Measurements from ENCODE around the gene APMAP. TPM values are rescaled to one million over a fixed set of nuclear protein-coding genes. Genes with fewer than 3 reads are reported as not detected.

Gene APMAP
- total and polyA plus RNA-seq, 4 donors: 132 to 378 (median 234) TPM

DNA sequence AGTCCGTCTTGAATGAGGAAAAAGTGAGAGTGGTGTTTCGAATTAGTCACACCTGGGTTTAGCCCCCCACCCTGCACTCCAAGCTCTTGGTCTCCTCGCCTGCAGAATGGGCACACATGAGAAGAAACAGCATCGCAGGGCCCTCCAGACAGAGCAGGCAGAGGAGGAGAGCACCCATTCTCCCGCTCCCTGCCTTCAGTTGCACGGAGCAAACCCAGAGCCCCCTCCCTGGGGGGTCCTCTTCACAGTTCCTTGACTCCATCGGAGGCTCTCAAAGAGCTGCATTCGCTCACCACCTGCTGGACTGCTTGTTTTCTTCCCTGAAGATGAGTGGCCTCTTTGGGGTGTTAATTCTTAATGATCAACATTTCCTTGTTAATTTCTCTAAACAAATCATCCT lies 38.4 kb downstream of the APMAP start:
- Histone ChIP-seq H3K9ac (ENCODE audit: low read depth in 1 of 2, low read length in 2 of 2) (no peak overlapping the region), H3K27me3 (ENCODE audit: control insufficient read depth in 4 of 4, insufficient read depth in 4 of 4, low read length in 3 of 4) (no peaks in the 10 kb centered on the region), H3K36me3 (ENCODE audit: control insufficient read depth in 4 of 4, insufficient read depth in 3 of 4, low read depth in 1 of 4, low read length in 3 of 4) (peaks cover 8 to 28% (median 21%) of the 10 kb centered on the region in 4 donors), H3K4me3 (ENCODE audit: low read depth in 1 of 3, low read length in 3 of 3) (no peak overlapping the region), H3K27ac (ENCODE audit: low read depth in 1 of 2, low read length in 2 of 2) (no peak overlapping the region), H3K4me1 (ENCODE audit: control insufficient read depth in 4 of 4, insufficient read depth in 4 of 4, low read length in 3 of 4) (peaks cover 0 to 27% (median 17%) of the 10 kb centered on the region in 4 donors), H3K9me3 (ENCODE audit: control insufficient read depth in 4 of 4, low read length in 3 of 4) (no peaks in the 10 kb centered on the region)
- no peak for TF ChIP-seq RXRA (IDR thresholded peaks at IDR 0.05)
- peak; percentile 17 for DNase-seq (ENCODE audit: low spot score)
- WGBS: 82% methylated on average over 8 of the region's 8 CpGs

DNA sequence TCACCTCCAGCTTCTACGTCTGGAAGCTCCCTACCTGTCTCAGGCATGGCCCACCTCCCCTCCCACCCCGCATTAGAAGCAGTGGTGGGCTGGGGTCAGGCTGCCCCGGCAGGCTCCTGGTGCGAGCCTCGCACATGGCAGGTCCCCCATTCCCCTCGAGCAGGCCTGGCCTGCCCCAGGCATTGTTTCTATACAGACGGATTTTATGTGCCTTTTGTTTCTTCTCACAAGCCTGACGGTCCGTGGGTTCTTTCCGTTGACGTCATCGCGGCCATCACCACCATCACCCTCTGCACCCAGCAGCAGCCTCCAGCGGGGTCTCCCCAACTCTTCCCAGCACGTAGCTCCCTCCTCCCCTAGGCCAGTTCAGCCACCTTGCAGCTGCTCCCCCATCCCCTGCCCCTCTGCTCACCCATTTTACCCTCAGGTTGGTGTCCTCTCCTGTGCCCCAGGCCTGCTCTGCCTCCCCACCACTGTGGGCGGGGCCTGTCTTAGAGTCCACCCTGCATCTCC lies 38.9 kb downstream of the APMAP start:
- 86% methylated on average over 16 of the region's 16 CpGs for WGBS
- H3K9ac ChIP-seq (ENCODE audit: low read depth in 1 of 2, low read length in 2 of 2): no peak overlapping the region
- peaks cover 8 to 23% (median 17%) of the 10 kb centered on the region in 4 donors for H3K36me3 ChIP-seq (ENCODE audit: control insufficient read depth in 4 of 4, insufficient read depth in 3 of 4, low read depth in 1 of 4, low read length in 3 of 4)
- TF ChIP-seq JUND (IDR thresholded peaks at IDR 0.05) (no peak), YY1 (IDR thresholded peaks at IDR 0.05) (no peak), EGR1 (IDR thresholded peaks at IDR 0.05; ENCODE audit: low read depth in 2 of 2) (no peak), FOXA2 (IDR thresholded peaks at IDR 0.05) (no peak), RAD21 (IDR thresholded peaks at IDR 0.05) (no peak), HNF4A (conservative IDR thresholded peaks at IDR 0.05) (no peak), HNF4G (IDR thresholded peaks at IDR 0.05) (no peak), NR2F2 (IDR thresholded peaks at IDR 0.05) (no peak), RXRA (IDR thresholded peaks at IDR 0.05) (no peak), FOXA1 (IDR thresholded peaks at IDR 0.05) (no peak), GABPA (IDR thresholded peaks at IDR 0.05 in 1 of 2, conservative IDR thresholded peaks at IDR 0.05 in 1 of 2) (no peak), SP1 (IDR thresholded peaks at IDR 0.05) (no peak), TAF1 (conservative IDR thresholded peaks at IDR 0.05) (no peak)
- TF ChIP-seq, protein P1, sequence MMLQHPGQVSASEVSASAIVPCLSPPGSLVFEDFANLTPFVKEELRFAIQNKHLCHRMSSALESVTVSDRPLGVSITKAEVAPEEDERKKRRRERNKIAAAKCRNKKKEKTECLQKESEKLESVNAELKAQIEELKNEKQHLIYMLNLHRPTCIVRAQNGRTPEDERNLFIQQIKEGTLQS (IDR thresholded peaks at IDR 0.05): no peak
- TF ChIP-seq, protein P2, sequence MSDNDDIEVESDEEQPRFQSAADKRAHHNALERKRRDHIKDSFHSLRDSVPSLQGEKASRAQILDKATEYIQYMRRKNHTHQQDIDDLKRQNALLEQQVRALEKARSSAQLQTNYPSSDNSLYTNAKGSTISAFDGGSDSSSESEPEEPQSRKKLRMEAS (IDR thresholded peaks at IDR 0.05): no peak
- TF ChIP-seq, protein P3, sequence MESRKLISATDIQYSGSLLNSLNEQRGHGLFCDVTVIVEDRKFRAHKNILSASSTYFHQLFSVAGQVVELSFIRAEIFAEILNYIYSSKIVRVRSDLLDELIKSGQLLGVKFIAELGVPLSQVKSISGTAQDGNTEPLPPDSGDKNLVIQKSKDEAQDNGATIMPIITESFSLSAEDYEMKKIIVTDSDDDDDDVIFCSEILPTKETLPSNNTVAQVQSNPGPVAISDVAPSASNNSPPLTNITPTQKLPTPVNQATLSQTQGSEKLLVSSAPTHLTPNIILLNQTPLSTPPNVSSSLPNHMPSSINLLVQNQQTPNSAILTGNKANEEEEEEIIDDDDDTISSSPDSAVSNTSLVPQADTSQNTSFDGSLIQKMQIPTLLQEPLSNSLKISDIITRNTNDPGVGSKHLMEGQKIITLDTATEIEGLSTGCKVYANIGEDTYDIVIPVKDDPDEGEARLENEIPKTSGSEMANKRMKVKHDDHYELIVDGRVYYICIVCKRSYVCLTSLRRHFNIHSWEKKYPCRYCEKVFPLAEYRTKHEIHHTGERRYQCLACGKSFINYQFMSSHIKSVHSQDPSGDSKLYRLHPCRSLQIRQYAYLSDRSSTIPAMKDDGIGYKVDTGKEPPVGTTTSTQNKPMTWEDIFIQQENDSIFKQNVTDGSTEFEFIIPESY (IDR thresholded peaks at IDR 0.05): no peak
- TF ChIP-seq, protein P4, sequence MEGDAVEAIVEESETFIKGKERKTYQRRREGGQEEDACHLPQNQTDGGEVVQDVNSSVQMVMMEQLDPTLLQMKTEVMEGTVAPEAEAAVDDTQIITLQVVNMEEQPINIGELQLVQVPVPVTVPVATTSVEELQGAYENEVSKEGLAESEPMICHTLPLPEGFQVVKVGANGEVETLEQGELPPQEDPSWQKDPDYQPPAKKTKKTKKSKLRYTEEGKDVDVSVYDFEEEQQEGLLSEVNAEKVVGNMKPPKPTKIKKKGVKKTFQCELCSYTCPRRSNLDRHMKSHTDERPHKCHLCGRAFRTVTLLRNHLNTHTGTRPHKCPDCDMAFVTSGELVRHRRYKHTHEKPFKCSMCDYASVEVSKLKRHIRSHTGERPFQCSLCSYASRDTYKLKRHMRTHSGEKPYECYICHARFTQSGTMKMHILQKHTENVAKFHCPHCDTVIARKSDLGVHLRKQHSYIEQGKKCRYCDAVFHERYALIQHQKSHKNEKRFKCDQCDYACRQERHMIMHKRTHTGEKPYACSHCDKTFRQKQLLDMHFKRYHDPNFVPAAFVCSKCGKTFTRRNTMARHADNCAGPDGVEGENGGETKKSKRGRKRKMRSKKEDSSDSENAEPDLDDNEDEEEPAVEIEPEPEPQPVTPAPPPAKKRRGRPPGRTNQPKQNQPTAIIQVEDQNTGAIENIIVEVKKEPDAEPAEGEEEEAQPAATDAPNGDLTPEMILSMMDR (IDR thresholded peaks at IDR 0.05; ENCODE audit: low read depth, low read length, missing input control): no peak
- TF ChIP-seq, protein P5, sequence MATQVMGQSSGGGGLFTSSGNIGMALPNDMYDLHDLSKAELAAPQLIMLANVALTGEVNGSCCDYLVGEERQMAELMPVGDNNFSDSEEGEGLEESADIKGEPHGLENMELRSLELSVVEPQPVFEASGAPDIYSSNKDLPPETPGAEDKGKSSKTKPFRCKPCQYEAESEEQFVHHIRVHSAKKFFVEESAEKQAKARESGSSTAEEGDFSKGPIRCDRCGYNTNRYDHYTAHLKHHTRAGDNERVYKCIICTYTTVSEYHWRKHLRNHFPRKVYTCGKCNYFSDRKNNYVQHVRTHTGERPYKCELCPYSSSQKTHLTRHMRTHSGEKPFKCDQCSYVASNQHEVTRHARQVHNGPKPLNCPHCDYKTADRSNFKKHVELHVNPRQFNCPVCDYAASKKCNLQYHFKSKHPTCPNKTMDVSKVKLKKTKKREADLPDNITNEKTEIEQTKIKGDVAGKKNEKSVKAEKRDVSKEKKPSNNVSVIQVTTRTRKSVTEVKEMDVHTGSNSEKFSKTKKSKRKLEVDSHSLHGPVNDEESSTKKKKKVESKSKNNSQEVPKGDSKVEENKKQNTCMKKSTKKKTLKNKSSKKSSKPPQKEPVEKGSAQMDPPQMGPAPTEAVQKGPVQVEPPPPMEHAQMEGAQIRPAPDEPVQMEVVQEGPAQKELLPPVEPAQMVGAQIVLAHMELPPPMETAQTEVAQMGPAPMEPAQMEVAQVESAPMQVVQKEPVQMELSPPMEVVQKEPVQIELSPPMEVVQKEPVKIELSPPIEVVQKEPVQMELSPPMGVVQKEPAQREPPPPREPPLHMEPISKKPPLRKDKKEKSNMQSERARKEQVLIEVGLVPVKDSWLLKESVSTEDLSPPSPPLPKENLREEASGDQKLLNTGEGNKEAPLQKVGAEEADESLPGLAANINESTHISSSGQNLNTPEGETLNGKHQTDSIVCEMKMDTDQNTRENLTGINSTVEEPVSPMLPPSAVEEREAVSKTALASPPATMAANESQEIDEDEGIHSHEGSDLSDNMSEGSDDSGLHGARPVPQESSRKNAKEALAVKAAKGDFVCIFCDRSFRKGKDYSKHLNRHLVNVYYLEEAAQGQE (IDR thresholded peaks at IDR 0.05): no peak
- H3K4me1 ChIP-seq (ENCODE audit: control insufficient read depth in 4 of 4, insufficient read depth in 4 of 4, low read length in 3 of 4): peaks cover 0 to 27% (median 17%) of the 10 kb centered on the region in 4 donors
- no peaks in the 10 kb centered on the region for H3K9me3 ChIP-seq (ENCODE audit: control insufficient read depth in 4 of 4, low read length in 3 of 4)
- H3K4me3 ChIP-seq (ENCODE audit: low read depth in 1 of 3, low read length in 3 of 3): no peak overlapping the region
- DNase-seq (ENCODE audit: low spot score): peak; percentile 25
- H3K27me3 ChIP-seq (ENCODE audit: control insufficient read depth in 4 of 4, insufficient read depth in 4 of 4, low read length in 3 of 4): no peaks in the 10 kb centered on the region
- H3K27ac ChIP-seq (ENCODE audit: low read depth in 1 of 2, low read length in 2 of 2): no peak overlapping the region

All from liver (tissue), 9 donors.